GM12874 (cell line): ENCODE data around the gene NT5M.

Experiments used
- TF ChIP-seq, protein P1 (sequence below): IDR thresholded peaks from 2 replicates; pipeline ENCODE4 v1.5.1; 2011; ENCODE audit warnings: low read depth, mild to moderate bottlenecking, control low read depth, low read length, moderate library complexity; ENCODE audit not compliant: insufficient read depth

Gene NT5M

DNA sequence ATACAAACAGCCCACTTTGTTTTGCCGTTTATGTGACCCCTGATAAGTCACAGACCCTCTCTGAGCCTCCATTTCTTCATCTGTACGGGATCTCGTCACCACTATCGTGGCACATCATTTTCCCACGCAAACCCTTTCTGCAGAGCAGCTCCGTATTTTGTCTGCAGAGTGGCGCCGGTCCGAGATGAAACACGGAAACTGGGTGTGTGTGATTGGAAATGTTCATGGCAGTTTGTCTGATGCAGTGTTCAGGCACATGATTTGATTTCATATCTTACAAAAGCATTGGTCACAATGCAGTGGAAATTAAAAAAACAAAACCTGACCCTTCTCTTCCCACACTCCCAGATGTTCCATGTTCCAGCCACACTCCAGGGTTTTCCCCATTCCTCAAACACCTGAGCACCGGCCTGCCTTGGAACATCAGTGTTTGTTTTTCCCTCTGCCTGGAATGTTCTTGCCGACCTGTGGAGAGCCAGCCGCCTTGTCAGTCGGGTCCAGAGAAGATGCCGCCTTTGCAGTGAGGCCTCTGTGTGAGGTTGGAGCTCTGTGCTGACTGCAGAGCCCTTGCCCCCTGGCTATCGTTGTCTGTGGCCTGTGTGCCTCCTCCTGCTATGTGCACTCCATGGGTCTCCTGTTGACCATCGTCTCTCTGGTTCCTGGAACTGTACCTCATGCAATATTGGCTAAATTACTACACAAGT lies 39.2 kb downstream of the NT5M start:
- TF ChIP-seq, protein P1, sequence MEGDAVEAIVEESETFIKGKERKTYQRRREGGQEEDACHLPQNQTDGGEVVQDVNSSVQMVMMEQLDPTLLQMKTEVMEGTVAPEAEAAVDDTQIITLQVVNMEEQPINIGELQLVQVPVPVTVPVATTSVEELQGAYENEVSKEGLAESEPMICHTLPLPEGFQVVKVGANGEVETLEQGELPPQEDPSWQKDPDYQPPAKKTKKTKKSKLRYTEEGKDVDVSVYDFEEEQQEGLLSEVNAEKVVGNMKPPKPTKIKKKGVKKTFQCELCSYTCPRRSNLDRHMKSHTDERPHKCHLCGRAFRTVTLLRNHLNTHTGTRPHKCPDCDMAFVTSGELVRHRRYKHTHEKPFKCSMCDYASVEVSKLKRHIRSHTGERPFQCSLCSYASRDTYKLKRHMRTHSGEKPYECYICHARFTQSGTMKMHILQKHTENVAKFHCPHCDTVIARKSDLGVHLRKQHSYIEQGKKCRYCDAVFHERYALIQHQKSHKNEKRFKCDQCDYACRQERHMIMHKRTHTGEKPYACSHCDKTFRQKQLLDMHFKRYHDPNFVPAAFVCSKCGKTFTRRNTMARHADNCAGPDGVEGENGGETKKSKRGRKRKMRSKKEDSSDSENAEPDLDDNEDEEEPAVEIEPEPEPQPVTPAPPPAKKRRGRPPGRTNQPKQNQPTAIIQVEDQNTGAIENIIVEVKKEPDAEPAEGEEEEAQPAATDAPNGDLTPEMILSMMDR = no peak

DNA sequence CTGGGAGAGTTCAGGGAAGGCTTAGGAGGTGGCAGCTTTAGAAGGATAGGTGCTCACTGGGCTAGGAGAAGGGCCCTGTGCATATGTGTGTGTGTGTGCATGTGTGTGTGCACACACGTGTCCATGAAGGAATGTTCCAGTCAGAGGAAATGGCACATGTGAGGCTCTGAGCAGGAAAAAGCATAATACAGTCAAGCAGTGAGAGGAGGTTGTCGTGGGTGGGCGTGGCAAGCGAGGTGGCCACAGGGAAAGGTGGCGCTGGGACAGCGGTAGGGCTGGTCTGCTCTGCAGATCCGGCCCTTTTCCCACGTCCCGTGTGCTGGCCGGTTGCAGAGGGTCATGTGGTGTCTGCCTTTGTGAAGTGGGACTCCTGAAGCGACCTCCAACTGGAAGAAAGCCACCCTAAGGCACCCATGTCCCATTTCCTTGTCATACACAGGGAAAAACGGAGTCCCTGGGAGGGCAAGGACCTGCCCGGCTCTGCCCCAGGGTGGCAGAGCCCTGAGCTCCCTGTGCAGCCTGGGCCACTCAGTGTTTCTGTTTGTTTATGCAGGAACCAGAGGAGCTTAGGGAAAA lies 40.1 kb downstream of the NT5M start:
- TF ChIP-seq, protein P1 = no peak

DNA sequence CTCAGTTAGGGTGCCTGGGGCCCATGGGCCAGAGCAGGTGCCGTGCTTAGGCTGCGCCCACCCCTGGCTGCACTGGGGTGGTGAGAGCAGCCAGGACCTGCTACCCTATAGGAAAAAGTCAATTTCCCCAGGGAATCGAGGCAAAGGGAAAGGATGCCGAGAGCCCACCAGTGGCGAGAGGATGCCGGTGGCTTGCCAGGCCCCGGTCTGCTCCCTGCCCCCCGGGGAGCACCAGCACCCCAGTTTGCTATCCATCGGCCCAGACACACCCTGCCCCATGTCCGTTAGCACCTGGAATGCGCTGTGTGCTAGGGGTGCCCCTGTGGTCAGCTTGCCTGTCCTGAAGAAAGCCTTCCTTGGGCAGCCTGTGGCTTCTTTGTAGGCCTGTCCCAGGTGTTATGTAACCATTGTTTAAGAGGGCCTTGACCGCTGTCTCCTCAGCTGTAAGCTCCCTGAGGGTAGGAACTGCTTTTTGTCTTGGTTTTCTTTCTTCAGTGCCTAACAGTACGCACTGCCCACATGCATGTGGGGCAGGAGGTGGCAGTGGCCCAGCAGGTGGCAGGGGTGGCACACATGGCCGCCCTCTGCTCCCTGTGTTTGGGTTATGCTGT lies 40.8 kb downstream of the NT5M start:
- TF ChIP-seq, protein P1 = no peak

DNA sequence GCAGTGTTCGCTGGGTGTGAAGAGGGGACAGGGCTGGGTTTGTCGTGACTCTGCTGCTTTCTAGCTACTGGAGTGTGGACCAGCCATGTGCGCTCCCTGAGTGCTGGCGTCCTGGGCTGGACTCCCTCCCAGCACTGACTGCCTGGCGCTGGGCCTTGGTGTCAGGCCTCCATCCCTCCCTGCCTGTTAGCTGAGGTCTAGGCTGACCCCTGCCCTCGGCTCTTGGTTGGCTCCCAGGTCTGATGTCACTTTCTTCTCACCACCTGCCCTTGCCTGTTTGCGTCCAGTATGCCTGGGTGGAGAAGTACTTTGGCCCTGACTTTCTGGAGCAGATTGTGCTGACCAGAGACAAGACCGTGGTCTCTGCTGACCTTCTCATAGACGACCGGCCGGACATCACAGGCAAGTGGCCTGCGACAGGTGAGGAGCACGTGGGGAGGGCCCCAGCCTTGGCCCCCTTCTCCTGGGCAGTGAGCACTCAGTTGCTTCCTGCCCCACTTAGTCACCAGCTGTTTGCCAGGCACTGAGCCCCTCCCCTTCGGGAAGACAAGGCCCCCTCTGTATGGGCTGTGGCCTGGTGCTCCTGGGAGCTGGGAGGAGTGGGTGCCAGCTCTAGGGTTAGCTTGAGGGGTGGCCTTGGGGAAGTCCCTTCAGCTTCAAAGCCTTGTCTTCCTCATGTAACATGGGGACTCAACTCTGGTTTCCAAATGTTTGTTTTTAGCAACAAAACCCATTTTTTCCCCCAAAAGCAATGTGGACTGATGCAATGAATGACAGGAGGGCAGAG lies 41.5 kb downstream of the NT5M start:
- TF ChIP-seq, protein P1 = no peak

DNA sequence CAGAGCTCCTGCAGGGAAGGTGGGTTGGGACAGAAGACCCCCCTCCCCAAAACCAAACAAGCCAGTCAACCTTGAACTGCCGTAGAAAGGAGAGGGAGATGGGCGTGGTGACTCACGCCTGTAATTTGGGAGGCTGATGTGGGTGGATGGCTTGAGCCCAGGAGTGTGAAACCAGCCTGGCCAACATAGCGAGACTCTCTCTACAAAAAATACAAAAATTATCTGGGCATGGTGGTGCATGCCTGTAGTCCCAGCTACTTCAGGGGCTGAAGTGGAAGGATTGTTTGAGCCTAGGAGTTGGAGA lies 42.1 kb downstream of the NT5M start:
- TF ChIP-seq, protein P1 = no peak

DNA sequence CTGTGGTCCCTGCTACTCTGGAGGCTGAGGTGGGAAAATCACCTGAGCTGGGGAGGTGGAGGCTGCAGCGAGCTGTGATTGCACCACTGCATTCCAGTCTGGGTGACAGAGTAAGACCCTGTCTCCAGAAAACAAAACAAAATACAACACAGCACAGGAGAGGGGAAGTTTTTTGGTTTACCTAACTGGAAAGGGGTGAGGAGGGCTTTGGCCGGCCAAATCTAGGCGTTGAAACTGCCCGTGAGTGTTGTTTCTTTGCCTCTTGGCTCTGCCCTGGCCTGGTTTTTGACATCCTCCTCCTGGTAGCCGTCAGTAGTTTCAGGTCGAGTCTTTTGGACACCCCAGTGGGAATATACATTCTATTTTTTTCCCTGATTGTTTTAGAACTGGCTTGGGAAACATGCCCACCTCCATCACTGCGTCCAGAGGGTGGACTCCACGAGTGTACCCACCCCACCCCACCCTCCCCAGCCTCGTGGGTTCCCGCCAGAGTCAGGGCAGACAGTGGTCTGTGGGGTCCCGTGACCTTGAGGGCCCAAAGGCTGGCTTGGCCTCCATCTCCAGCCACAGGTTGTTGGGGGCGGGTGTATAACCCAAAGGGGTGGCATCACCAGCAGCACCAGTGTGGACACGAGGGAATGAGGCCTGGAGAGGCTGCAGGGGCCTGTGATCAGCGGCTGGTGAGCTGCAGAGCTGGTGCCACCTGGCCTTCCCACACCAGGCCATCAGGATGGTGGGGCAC lies 42.7 kb downstream of the NT5M start:
- TF ChIP-seq, protein P1 = no peak
